ENCODE data around the gene FOXP3.
"Not testable (repeated sequence)": the region's sequence is repeated elsewhere in the genome, so short reads cannot be mapped to it uniquely, and the experiment has no call there.

The FOXP3 gene

GRCh38 chrX:49264460-49264859, at the start of gene FOXP3:
Gene FOXP3 (minus strand): TSS chrX:49264710. CDS start chrX:49258505, 6,205 bp downstream.
- DNase-seq (ENCODE audit: low read depth): no peak
- no peak for TF ChIP-seq CTCF (IDR thresholded peaks at IDR 0.05; ENCODE audit: low read length, missing control alignments)
- no peak within 1 kb of the TSS for H3K4me3 ChIP-seq (replicated peaks; ENCODE audit: low read depth, low read length)

GRCh38 chrX:49312176-49312575, 47.7 kb upstream of the FOXP3 start:
- H3K4me3 ChIP-seq (replicated peaks; ENCODE audit: low read depth, low read length): no peak overlapping the region
- DNase-seq (ENCODE audit: low read depth): no peak
- TF ChIP-seq CTCF (IDR thresholded peaks at IDR 0.05; ENCODE audit: low read length, missing control alignments): no peak

- H3K4me3 ChIP-seq (replicated peaks; ENCODE audit: low read depth, low read length): no peak overlapping the region
- TF ChIP-seq CTCF (IDR thresholded peaks at IDR 0.05; ENCODE audit: low read length, missing control alignments): no peak
- DNase-seq (ENCODE audit: low read depth): no peak
Observed at GRCh38 chrX:49310371-49310770, 45.9 kb upstream of the FOXP3 start.

GRCh38 chrX:49309401-49309981, 45.0 kb upstream of the FOXP3 start:
- peak overlapping the region; percentile 40 for H3K4me3 ChIP-seq (replicated peaks; ENCODE audit: low read depth, low read length)
- DNase-seq (ENCODE audit: low read depth): peak; percentile 39
- TF ChIP-seq CTCF (IDR thresholded peaks at IDR 0.05; ENCODE audit: low read length, missing control alignments): no peak

GRCh38 chrX:49308604-49309269, 44.2 kb upstream of the FOXP3 start:
- no peak for TF ChIP-seq CTCF (IDR thresholded peaks at IDR 0.05; ENCODE audit: low read length, missing control alignments)
- peak; percentile 44 for DNase-seq (ENCODE audit: low read depth)
- peak overlapping the region; percentile 40 for H3K4me3 ChIP-seq (replicated peaks; ENCODE audit: low read depth, low read length)

GRCh38 chrX:49307775-49308174, 43.3 kb upstream of the FOXP3 start:
- H3K4me3 ChIP-seq (replicated peaks; ENCODE audit: low read depth, low read length); DNase-seq (ENCODE audit: low read depth): not testable (repeated sequence)

GRCh38 chrX:49303346-49303745, 38.8 kb upstream of the FOXP3 start, which contains the start of gene GAGE10:
Gene GAGE10 (plus strand): TSS chrX:49303646. CDS start chrX:49304860, 1,214 bp downstream.
- H3K4me3 ChIP-seq (replicated peaks; ENCODE audit: low read depth, low read length): no peak within 1 kb of the TSS
- no peak for DNase-seq (ENCODE audit: low read depth)
- TF ChIP-seq CTCF (IDR thresholded peaks at IDR 0.05; ENCODE audit: low read length, missing control alignments): no peak
